Smooth muscle cell of the umbilical artery (primary cell): ENCODE results near the gene DDX27. TPM values are rescaled to one million over a fixed set of nuclear protein-coding genes. Genes with fewer than 3 reads are reported as not detected.

Experiments
- total RNA-seq: library from RNA; depleted of rRNA; stranded (reverse); fragments of >200 nt; gene quantifications from 2 replicates; pipeline ENCODE4 v1.2.3, GENCODE V29; 2014

The DDX27 gene
- 26.1 and 41.7 TPM in 2 replicates for total RNA-seq

GRCh38 chr20:49219091-49219923, at the start of gene DDX27:
Gene DDX27 (plus strand): TSS chr20:49219416. CDS start chr20:49219449, 33 bp downstream.

GRCh38 chr20:49187851-49188641, 31.2 kb upstream of the DDX27 start, which contains the start of gene STAU1:
Gene STAU1 (minus strand): TSS chr20:49188334. CDS start chr20:49166201, 22,133 bp downstream.

GRCh38 chr20:49278036-49278817, 59.0 kb downstream of the DDX27 start, which contains the start of gene ZNFX1:
Gene ZNFX1 (minus strand): TSS chr20:49278057. CDS start chr20:49275839, 2,218 bp downstream.

Other genes starting within 250 kb of the DDX27 start
- 59.1 and 113 TPM in 2 replicates for gene CSE1L, start 173.1 kb upstream of the DDX27 start, total RNA-seq
- 38.3 and 71.6 TPM in 2 replicates for gene STAU1, start 31.1 kb upstream of the DDX27 start, total RNA-seq
- gene ZNFX1, start 58.6 kb downstream of the DDX27 start, total RNA-seq, result 26.7 and 44.2 TPM in 2 replicates